ENCODE results near the gene WDR62. TPM values are rescaled to one million over a fixed set of nuclear protein-coding genes. Genes with fewer than 3 reads are reported as not detected.

The WDR62 gene
- total and polyA plus RNA-seq, 10 of the 15 experiments (the other 5 are each of a cell fraction or from before 2014, with no cell fraction given), result 0.08 to 20.6 (median 10.9) TPM

DNA sequence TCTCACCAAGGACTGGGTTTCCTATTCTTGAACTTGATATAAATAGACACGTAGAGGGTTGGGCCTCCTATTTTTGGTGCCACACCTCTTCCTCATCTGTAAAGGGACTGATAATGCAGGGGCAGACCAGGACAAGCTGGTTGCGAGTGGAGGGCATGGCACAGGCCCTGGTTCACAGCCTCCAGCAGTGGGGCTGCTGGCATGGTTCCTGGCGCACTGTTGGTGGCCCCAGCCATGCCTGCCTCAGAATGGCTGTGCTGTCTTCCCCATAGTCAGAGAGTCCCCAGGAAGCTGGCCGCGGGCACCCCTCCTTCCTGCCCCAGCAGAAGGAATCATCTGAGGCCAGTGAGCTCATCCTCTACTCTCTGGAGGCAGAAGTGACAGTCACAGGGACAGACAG is 45.8 kb downstream of the WDR62 start (continued):
- TF ChIP-seq, protein P1, sequence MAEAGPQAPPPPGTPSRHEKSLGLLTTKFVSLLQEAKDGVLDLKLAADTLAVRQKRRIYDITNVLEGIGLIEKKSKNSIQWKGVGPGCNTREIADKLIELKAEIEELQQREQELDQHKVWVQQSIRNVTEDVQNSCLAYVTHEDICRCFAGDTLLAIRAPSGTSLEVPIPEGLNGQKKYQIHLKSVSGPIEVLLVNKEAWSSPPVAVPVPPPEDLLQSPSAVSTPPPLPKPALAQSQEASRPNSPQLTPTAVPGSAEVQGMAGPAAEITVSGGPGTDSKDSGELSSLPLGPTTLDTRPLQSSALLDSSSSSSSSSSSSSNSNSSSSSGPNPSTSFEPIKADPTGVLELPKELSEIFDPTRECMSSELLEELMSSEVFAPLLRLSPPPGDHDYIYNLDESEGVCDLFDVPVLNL (IDR thresholded peaks at IDR 0.05; ENCODE audit: low read depth, low read length), result no peak
- TF ChIP-seq SREBF2 (IDR thresholded peaks at IDR 0.05; ENCODE audit: low read length) (no peak), RBBP5 (conservative IDR thresholded peaks at IDR 0.05) (no peak), RUNX3 (IDR thresholded peaks at IDR 0.05; ENCODE audit: low read length) (no peak), EZH2 (IDR thresholded peaks at IDR 0.05; ENCODE audit: borderline replicate concordance, control insufficient read depth, low read depth, low read length) (no peak)
- TF ChIP-seq, protein P2, sequence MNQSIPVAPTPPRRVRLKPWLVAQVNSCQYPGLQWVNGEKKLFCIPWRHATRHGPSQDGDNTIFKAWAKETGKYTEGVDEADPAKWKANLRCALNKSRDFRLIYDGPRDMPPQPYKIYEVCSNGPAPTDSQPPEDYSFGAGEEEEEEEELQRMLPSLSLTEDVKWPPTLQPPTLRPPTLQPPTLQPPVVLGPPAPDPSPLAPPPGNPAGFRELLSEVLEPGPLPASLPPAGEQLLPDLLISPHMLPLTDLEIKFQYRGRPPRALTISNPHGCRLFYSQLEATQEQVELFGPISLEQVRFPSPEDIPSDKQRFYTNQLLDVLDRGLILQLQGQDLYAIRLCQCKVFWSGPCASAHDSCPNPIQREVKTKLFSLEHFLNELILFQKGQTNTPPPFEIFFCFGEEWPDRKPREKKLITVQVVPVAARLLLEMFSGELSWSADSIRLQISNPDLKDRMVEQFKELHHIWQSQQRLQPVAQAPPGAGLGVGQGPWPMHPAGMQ (IDR thresholded peaks at IDR 0.05; ENCODE audit: borderline replicate concordance), result no peak

- TF ChIP-seq SPI1 (IDR thresholded peaks at IDR 0.05; ENCODE audit: borderline replicate concordance, insufficient read depth, low read depth, low read length) (no peak), KDM1A (IDR thresholded peaks at IDR 0.05; ENCODE audit: borderline replicate concordance) (no peak), RCOR1 (conservative IDR thresholded peaks at IDR 0.05; ENCODE audit: low read depth, low read length) (no peak), ESRRA (IDR thresholded peaks at IDR 0.05; ENCODE audit: low read length) (no peak), SREBF2 (IDR thresholded peaks at IDR 0.05; ENCODE audit: low read length) (no peak), TCF3 (IDR thresholded peaks at IDR 0.05; ENCODE audit: borderline replicate concordance, insufficient read depth, low read depth, low read length) (no peak), RELA (IDR thresholded peaks at IDR 0.05; ENCODE audit: borderline replicate concordance, partially characterized antibody) (no peak), NFXL1 (IDR thresholded peaks at IDR 0.05; ENCODE audit: borderline replicate concordance) (no peak), MYC (IDR thresholded peaks at IDR 0.05; ENCODE audit: insufficient read depth, insufficient read length, insufficient replicate concordance, low read length, severe bottlenecking) (no peak), ZNF384 (IDR thresholded peaks at IDR 0.05; ENCODE audit: borderline replicate concordance, low read depth, low read length) (no peak), RAD51 (IDR thresholded peaks at IDR 0.05) (no peak)
- TF ChIP-seq, protein P3, sequence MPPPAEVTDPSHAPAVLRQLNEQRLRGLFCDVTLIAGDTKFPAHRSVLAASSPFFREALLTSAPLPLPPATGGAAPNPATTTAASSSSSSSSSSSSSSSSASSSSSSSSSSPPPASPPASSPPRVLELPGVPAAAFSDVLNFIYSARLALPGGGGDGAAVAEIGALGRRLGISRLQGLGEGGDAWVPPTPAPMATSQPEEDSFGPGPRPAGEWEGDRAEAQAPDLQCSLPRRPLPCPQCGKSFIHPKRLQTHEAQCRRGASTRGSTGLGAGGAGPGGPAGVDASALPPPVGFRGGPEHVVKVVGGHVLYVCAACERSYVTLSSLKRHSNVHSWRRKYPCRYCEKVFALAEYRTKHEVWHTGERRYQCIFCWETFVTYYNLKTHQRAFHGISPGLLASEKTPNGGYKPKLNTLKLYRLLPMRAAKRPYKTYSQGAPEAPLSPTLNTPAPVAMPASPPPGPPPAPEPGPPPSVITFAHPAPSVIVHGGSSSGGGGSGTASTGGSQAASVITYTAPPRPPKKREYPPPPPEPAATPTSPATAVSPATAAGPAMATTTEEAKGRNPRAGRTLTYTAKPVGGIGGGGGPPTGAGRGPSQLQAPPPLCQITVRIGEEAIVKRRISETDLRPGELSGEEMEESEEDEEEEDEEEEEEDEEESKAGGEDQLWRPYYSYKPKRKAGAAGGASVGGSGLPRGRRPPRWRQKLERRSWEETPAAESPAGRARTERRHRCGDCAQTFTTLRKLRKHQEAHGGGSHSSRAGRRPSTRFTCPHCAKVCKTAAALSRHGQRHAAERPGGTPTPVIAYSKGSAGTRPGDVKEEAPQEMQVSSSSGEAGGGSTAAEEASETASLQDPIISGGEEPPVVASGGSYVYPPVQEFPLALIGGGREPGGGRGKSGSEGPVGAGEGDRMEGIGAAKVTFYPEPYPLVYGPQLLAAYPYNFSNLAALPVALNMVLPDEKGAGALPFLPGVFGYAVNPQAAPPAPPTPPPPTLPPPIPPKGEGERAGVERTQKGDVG (CRISPR knock-in tag; IDR thresholded peaks at IDR 0.05), result no peak
- ChIA-PET SMC1A (ENCODE audit: uncharacterized antibody, unreplicated experiment) (no interaction called here), RAD21 (ENCODE audit: unreplicated experiment) (interaction anchor here (1.0 kb wide), 1 partner anchor 26 kb away, joined by 3 read pairs; no protein-coding TSS in a partner anchor), CTCF (interaction anchor here (0.8 to 1.6 kb wide), 2 partner anchors 13 to 41 kb away, joined by 3 to 4 read pairs; partner anchors contain the start of genes POLR2I and TBCB), POLR2A (no interaction called here)
- no peaks in the 10 kb centered on the region for H3K9me3 ChIP-seq (replicated peaks; ENCODE audit: control insufficient read depth, insufficient read depth, low read length)
- no peak for FAIRE-seq
- H3K4me2 ChIP-seq (ENCODE audit: control insufficient read depth, insufficient read depth), result no peak overlapping the region
- H3K27me3 ChIP-seq (replicated peaks in 1 of 2; ENCODE audit: control insufficient read depth in 2 of 2, insufficient read depth in 2 of 2, low read length in 1 of 2), result no peaks in the 10 kb centered on the region
- no peak overlapping the region for H3K4me3 ChIP-seq
- intact Hi-C loops (cut with micrococcal nuclease; ENCODE audit: unreplicated experiment), result no loop called here
- H2AFZ ChIP-seq (ENCODE audit: control insufficient read depth, low read depth, low read length), result no peak overlapping the region
- H3K36me3 ChIP-seq (ENCODE audit: control insufficient read depth in 2 of 2, insufficient read depth in 2 of 2, low read length in 1 of 2), result peaks cover 4 to 30% of the 10 kb centered on the region in 2 experiments; a peak in 3 of 4 replicates
- no TSS peak for BruUV-seq (replicated peaks)
- no peak overlapping the region for H3K27ac ChIP-seq (ENCODE audit: control insufficient read depth, insufficient read depth)
- no peak for DNase-seq (ENCODE audit: low read depth, low spot score)
- no peaks in the 10 kb centered on the region for H3K79me2 ChIP-seq (ENCODE audit: control insufficient read depth, insufficient read depth, low read length)
- 93% methylated on average over 26 of the region's 27 CpGs for WGBS (ENCODE audit: insufficient coverage, insufficient replicate concordance, low lambda C conversion rate, missing lambda C conversion rate)
- ATAC-seq, result no peak
- H3K4me1 ChIP-seq (ENCODE audit: control insufficient read depth, insufficient read depth, low read length), result no peaks in the 10 kb centered on the region
- H3K9ac ChIP-seq (ENCODE audit: control insufficient read depth, insufficient read depth, low read length), result no peak overlapping the region
- H4K20me1 ChIP-seq (ENCODE audit: control insufficient read depth, insufficient read depth), result no peaks in the 10 kb centered on the region
- in situ Hi-C loops (cut with MboI), result no loop called here
Measured at GRCh38 chr19:36101550-36102327, 47.0 kb downstream of the WDR62 start.
